Right forelimb (tissue), 1 donor: Measurements from ENCODE around the gene ZNRD2.

Experiments used
- DNase-seq: peaks from one replicate; pipeline ENCODE4 v3.0.0-alpha.2; 2018

Gene ZNRD2

DNA sequence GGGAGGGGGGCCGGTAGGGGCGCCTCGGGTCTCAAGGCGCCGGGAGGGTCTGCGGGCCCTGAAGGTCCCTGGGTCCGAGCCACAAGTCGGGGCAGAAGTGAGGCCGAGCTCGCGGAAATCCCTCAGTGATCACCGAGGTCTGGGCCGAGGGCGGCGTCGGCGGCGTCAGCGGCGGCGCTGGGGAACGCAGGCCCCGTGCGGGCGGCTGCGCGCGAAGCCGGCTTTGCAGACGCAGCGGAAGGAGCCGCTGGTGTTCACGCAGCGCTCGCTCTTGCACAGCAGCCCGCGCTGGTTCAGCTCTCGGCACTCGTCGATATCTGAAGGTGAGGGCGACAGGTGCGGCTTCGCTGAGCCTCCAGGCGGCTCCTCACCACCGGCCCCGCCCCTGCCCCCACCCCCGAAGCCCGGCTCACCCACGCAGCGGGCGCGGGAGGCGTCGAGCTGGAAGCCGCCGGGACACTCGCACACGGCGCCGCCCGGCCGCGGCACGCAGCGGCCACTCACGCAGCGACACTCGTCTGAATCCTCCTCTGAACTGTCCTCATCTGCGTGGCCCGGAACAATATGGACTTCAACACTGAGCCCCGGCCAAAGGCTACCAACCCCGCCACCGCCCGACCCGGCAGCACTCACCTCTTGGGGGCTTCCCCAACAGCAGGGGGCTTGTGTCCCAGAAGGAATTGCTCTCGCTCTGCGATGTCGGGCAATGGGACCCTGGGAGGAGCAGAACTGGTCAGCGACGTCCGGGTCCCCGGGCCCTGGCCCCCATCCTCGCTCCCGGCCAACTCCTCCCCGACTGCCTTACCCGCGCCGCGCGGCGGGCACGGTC lies 31.1 kb upstream of the ZNRD2 start:
- DNase-seq, result no peak

DNA sequence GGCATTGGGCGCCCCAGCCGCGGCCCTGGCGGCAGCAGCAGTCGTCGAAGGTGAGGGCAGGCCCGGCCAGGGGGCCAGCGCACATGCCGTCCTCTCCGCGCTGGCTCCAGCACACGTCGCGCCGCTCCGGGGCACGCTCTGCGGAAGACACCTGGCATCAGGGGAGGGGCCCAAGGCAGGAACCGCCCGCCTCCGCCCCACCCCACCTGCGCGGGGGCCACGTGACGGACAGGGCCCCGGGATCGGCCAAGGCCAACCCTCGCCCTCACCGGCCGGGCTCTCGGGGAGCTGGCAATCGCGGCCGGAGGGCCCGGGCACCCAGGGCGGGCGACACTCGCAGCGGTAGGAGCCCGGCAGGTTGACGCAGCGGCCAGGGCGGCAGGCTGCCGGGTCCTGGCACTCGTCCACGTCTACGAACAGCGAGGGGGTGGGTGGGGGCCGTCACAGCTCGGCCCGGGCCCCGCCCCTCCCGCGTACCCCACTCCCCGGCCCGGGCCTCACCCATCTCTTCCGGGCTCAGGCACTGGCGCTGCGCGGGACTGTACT lies 30.5 kb upstream of the ZNRD2 start:
- no peak for DNase-seq

- peak; percentile 94 for DNase-seq
Observed at GRCh38 chr11:65540290-65541092, 29.8 kb upstream of the ZNRD2 start.

DNA sequence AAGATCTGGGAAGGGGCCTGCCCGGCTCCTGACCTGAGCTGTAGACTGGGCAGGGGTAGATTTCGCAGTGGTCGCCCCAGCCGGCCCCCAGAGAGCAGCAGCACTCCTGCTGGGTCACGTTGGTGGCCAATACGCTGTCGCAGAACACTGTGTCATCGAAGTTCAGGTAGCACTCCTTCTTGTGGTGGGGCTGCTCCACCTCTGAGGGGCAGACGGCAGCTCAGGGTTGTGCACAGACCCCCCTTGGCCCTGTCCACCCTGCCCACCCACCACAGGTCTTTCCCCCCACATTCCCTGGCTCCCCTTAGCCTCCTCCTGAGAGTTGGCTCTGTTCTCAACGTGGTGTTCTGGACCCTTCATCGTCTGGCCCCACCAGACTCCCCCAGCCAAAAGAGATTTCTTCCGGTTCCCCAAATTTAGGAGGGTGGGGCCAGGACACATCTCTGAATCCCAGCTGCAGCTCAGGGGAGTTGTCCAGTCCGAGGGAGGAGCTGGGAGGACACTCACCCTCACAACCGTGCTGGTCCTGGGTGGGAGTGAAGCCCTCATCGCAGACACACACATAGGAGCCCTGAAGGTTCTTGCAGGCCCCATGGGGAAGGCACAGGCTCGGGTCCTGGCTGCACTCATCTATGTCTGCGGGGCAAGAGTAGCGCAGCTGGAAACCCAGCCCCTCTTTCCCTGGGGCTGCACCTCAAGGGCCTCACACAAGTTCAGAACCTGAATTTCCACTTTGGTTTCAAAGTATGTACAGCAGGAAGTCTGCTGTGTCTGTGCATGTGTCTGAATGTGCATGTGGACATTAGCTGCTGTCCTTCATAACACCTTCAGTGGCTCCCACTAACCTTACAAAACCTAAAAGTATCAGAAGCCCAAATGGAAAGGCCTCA lies 28.9 kb upstream of the ZNRD2 start:
- no peak for DNase-seq

DNA sequence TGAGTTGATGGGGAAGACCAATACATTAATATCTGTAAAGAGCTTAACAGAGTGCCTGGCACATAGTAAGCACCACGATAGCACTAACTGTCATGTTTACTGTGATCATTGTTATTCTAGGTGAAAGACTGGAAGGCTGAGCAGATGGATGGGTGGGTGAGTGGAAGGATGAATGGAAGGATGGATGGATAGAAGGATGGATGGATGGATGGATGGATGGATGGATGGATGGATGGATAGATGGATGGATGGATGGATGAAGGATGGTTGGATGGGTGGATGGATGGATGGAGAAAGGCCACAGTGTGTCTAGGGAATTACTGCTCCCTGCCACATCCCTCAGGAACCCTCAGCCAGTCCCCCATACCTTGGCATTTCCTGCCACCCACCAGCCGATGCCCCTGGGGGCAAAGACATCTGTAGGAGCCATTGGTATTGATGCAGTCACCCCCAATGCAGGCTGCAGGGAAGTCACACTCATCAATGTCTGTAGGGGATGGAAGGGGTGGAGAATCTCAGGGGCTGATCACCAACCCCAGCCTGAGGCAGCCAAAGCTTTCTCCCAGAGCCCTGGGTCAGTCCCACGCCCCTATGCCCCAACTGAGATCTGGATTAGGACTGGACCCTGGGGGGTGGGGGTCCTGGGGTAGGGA lies 27.4 kb upstream of the ZNRD2 start:
- no peak for DNase-seq

- no peak for DNase-seq
Observed at GRCh38 chr11:65545853-65546216, 24.4 kb upstream of the ZNRD2 start.

GRCh38 chr11:65546217-65546958 lies 23.9 kb upstream of the ZNRD2 start:
- peak; percentile 71 for DNase-seq

DNA sequence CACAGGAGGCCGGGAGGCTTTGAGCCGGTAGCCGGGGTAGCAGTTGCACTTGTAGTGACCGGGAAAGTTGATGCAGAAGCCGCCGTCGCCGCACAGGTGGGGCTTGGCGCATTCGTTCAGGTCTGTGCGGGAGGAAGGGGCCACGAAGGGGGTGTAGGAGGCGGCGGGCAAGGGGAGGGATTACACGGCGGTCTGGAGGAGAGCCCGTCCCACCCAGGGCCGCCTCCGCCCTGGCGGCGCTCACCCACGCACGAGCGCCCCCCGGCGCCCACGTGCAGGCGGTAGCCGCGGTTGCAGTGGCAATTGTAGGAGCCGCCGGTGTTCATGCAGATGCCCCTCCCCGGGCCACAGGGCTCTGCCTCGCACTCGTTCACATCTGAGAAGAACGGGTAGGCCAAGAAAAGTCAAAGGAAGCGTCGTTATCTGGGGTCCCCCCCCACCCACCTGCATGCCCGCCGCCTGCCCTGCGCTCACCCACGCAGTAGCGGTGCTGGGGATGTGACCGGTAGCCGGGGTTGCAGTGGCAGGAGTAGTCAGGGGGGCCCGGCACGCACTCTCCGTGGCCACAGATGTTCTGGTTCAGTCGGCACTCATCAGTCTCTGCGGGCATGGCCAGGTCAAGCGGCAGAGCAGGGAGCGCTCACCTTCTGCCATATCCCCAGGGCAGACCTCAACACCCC lies 22.7 kb upstream of the ZNRD2 start:
- DNase-seq, result no peak

DNA sequence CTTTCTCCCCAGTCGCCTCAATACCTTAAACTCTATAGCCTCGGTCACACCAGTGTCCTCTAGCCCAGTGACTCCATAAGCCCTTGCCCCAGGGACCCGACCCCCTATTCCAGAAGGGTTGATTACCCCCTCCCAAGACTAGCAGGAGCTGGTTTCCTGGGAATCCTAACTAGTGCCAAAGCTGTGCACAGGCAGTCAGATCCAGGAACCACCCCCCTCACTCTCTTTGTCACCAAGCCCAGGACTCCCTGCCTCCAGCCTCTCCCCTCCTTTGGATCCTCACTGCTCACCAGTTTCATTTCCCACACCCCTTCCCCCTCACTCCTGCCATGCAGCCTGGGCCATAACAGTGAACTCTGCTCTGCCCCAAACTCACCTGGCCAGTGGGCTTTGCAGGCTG lies 21.9 kb upstream of the ZNRD2 start:
- no peak for DNase-seq

- no peak for DNase-seq
Observed at GRCh38 chr11:65549096-65549495, 21.2 kb upstream of the ZNRD2 start.

GRCh38 chr11:65551572-65552387 lies 18.5 kb upstream of the ZNRD2 start:
- no peak for DNase-seq

DNA sequence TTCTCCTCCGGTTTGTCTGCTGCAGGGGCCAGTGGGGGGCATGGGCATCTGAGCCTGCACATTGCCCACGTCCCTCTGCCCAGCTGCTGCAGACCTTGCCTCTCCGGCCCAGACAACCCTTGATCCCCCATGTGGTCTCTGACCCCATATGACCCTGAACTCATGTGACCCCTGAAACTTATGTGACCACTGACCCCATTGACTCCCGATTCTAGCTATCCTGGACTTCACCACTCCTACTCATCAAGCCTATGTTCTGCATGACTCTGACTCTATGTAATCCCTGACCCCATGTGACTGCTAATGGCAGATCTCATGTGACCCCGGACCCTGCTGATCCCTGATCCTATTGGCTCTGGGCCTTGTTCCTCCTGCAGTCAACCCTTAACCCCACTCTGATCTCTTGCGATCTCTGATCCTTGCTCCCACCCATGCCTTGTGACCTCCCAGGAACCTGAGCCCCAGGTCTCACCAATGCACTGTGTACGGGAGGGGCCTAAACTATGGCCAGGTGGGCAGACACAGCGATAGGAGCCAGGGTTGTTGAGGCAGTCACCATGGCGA lies 17.8 kb upstream of the ZNRD2 start:
- DNase-seq, result no peak

DNA sequence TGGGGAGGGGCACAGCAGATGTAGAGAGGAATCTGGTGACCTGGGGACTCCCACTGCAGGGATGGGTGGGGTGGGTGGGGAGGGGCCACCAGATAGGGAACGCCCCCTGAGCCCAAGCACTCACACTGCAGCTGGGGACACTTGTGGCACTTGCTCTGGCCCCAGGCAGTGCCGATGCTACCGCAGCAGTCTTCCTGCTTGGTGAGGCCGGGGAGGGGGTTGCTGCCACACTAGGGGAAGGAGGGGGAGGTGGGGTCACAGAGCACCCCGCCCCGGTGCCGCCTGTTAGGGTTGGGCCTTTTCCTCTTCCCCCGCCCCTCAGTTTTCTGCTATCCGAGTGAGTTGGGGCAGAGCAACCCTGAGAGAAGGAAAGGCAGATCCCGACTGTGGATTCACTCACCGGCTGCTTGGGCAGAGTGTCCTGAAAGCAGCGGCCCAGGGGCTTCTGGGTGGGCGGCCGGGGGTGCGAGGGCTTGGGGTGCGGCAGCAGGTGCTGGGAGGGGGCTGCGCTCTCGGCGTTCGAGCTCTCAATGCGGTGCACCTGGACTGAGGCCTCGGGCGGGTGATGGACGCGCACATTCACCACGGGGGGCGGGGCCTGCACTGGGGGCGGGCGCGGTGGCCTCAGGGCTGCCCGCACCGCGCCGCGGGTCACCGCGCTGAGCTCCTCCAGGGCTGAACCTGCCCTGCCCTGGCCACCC lies 16.8 kb upstream of the ZNRD2 start:
- no peak for DNase-seq

- no peak for DNase-seq
Observed at GRCh38 chr11:65554057-65554818, 16.0 kb upstream of the ZNRD2 start.

DNA sequence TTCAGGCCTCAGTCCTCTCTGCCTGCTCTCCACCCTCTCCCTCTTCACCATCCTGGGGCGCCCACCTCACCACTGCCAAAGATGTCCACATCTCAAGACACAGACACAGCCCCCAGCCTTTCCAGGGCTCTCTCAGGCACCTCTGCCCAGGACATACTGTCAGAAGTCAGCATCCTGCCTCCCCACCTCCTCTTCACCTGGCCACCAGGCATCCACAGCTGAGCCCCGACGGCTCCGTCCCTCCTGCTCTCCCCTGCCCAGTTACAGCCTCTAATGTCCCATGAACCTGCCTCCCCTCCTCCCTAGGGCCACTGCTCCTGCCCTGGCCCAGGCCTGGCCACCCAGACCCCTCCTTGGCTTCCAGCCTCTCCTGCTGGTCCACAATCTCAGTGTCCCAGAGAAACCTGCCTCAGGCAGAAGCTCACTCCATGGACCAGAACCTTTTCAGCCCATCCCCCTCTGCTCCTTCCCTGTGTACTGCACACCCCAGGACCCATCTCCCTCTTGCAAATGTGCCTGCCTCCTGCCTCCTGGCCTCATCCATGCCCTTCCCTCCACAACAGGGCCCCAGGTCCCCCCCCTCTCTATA lies 15.3 kb upstream of the ZNRD2 start:
- no peak for DNase-seq

DNA sequence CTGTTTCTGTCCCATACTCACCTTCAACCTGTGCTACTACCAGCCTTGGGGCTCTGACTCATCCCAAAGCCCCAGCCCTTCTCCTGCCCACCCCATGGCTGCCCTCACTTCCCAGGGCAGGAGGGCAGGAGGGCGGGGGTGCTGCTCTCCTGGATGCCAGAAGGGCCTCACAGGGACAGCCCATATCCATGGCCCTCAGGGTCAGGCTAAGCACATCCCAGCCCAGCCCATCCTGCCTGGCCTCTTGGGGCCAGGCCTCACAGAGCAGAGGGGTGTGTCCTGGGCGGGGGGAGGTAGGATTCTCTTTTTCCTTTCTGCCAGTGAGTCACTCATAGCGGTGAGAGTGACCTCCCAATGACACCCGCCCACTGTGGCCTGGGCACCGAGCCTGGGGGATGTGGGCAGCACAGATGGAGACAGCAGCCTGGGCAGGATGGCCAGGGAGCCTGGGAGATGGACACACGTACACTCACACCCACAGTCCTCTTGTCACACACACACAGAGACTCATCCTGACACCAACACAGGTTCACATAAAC lies 14.5 kb upstream of the ZNRD2 start:
- DNase-seq, result no peak

GRCh38 chr11:65556470-65557279 lies 13.6 kb upstream of the ZNRD2 start:
- DNase-seq, result no peak
